DOHH2 (cell line): ENCODE data around the gene CYP26C1.

Experiments used
- H3F3A ChIP-seq: fragments of 200-600 bp; sonication (generic), shearing (Covaris generic); 2 replicates; pipeline ENCODE4 v1.6.0; 2016; ENCODE audit warnings: antibody characterized with exemption, mild to moderate bottlenecking; ENCODE audit not compliant: control insufficient read depth, insufficient read depth
- H3K27ac ChIP-seq: fragments of 200-600 bp; sonication (generic); 2 replicates; pipeline ENCODE4 v1.5.1; 2014; ENCODE audit warnings: low read depth, mild to moderate bottlenecking, low read length, moderate library complexity
- H3K27me3 ChIP-seq: fragments of 200-600 bp; sonication (generic); 2 replicates; pipeline ENCODE4 v1.6.1; 2014; ENCODE audit warnings: mild to moderate bottlenecking, low read length, mixed read lengths; ENCODE audit not compliant: control insufficient read depth
- H3K36me3 ChIP-seq: fragments of 200-600 bp; sonication (generic); 2 replicates; pipeline ENCODE4 v1.6.1; 2014; ENCODE audit warnings: mild to moderate bottlenecking, low read length, moderate library complexity, mixed read lengths; ENCODE audit not compliant: control insufficient read depth
- H3K4me1 ChIP-seq: fragments of 200-600 bp; sonication (generic); 2 replicates; pipeline ENCODE4 v1.6.1; 2014; ENCODE audit warnings: mild to moderate bottlenecking, low read length, mixed read lengths; ENCODE audit not compliant: control insufficient read depth
- H3K4me2 ChIP-seq: fragments of 200-600 bp; sonication (generic); 2 replicates; pipeline ENCODE4 v1.6.0; 2014; ENCODE audit warnings: mild to moderate bottlenecking, low read length, moderate library complexity
- H3K4me3 ChIP-seq: fragments of 200-600 bp; sonication (generic); 2 replicates; pipeline ENCODE4 v1.5.1; 2014; ENCODE audit warnings: mild to moderate bottlenecking, low read length, mixed read lengths
- H3K79me2 ChIP-seq: fragments of 200-600 bp; sonication (generic); 2 replicates; pipeline ENCODE4 v1.6.1; 2014; ENCODE audit warnings: mild to moderate bottlenecking, low read length, mixed read lengths; ENCODE audit not compliant: control insufficient read depth
- H3K9me2 ChIP-seq: fragments of 200-600 bp; sonication (generic); replicated peaks from 2 replicates; pipeline ENCODE4 v1.6.1; 2014; ENCODE audit warnings: mild to moderate bottlenecking, low read length, mixed read lengths; ENCODE audit not compliant: control insufficient read depth
- H3K9me3 ChIP-seq: fragments of 200-600 bp; sonication (generic); 2 replicates; pipeline ENCODE4 v1.6.1; 2014; ENCODE audit warnings: antibody characterized with exemption, low read length, mixed read lengths; ENCODE audit not compliant: control insufficient read depth, insufficient read depth
- H4K20me1 ChIP-seq: fragments of 200-600 bp; sonication (generic); 2 replicates; pipeline ENCODE4 v1.6.0; 2014; ENCODE audit warnings: low read depth, mild to moderate bottlenecking, antibody characterized with exemption, low read length, moderate library complexity; ENCODE audit not compliant: control insufficient read depth, insufficient read depth
- EZH2phosphoT487 ChIP-seq: fragments of 200-600 bp; sonication (generic); IDR thresholded peaks from 2 replicates; pipeline ENCODE4 v1.6.1; 2017; ENCODE audit warnings: borderline replicate concordance, mild to moderate bottlenecking, antibody characterized with exemption, low read length, moderate library complexity, mixed read lengths
- TF ChIP-seq, protein P1 (sequence below): fragments of 200-600 bp; sonication (generic); IDR thresholded peaks from one replicate; pipeline ENCODE4 v1.5.1; 2014; ENCODE audit warnings: antibody characterized with exemption, mild to moderate bottlenecking, low read depth, low read length; ENCODE audit not compliant: poor library complexity, severe bottlenecking

Gene CYP26C1

DNA sequence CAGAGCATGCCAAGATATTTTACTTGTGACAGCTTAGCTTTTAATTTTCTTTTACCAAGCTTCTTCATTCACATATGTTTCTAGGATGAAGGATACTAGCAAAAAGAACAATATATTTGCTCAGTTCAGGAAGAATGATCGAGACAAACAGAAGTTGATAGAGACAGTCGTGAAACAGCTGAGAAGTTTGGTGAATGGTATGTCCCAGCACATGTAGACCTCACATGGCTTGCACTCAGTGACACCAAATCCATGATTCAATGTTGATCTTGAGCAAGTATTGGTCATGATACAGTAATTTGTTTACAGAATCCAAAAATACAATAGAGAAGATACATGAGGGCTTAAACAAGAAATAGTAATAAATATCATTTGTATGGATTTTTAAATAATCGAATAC lies 2.5 kb upstream of the CYP26C1 start:
- Histone ChIP-seq H3K4me1 (peaks cover 5% of the 10 kb centered on the region; the same call in 1 of the 2 replicates), H3K36me3 (no peaks in the 10 kb centered on the region), H3K9me2 (no peaks in the 10 kb centered on the region), H3K27me3 (no peaks in the 10 kb centered on the region), H3F3A (no peaks in the 10 kb centered on the region), H3K4me3 (no peak overlapping the region), H3K9me3 (no peaks in the 10 kb centered on the region), H3K27ac (no peak overlapping the region), H3K4me2 (no peak overlapping the region), H4K20me1 (no peaks in the 10 kb centered on the region), H3K79me2 (no peaks in the 10 kb centered on the region)
- TF ChIP-seq, protein P1, sequence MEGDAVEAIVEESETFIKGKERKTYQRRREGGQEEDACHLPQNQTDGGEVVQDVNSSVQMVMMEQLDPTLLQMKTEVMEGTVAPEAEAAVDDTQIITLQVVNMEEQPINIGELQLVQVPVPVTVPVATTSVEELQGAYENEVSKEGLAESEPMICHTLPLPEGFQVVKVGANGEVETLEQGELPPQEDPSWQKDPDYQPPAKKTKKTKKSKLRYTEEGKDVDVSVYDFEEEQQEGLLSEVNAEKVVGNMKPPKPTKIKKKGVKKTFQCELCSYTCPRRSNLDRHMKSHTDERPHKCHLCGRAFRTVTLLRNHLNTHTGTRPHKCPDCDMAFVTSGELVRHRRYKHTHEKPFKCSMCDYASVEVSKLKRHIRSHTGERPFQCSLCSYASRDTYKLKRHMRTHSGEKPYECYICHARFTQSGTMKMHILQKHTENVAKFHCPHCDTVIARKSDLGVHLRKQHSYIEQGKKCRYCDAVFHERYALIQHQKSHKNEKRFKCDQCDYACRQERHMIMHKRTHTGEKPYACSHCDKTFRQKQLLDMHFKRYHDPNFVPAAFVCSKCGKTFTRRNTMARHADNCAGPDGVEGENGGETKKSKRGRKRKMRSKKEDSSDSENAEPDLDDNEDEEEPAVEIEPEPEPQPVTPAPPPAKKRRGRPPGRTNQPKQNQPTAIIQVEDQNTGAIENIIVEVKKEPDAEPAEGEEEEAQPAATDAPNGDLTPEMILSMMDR = no peak
- no peak for TF ChIP-seq EZH2phosphoT487

DNA sequence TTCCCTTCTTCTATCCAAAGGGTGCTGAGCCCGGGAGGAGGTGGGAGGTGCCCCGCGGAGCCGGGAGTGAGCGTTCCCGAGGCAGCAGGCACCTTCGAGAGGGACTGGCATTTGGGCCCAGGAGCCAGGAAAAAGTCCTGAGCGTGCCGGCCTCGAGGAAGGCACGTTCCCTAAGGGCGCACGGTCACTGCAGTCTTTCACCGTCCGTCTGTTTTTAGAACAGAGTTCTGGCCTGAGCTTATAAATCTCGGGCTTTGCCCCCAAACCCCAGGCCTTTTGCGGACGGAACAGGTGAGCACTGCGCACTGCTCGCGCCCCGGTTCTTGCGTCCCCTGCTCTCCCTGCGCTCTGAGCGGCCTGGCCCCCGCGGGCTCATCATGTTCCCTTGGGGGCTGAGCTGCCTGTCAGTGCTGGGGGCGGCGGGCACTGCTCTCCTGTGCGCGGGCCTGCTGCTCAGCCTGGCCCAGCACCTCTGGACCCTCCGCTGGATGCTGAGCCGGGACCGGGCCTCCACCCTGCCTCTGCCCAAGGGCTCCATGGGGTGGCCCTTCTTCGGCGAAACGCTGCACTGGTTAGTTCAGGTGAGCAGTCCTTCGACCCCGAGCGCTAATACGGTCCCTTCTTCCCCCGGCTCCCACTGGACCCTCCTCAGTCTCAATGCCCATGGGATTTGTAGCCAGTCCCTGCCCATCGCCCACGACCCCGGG lies 442 bp downstream of the CYP26C1 start:
- Histone ChIP-seq H3K27me3 (no peaks in the 10 kb centered on the region), H3K36me3 (no peaks in the 10 kb centered on the region), H3F3A (no peaks in the 10 kb centered on the region), H3K9me2 (no peaks in the 10 kb centered on the region), H3K4me3 (no peak overlapping the region), H3K9me3 (no peaks in the 10 kb centered on the region), H3K79me2 (no peaks in the 10 kb centered on the region), H3K27ac (no peak overlapping the region), H3K4me2 (no peak overlapping the region), H4K20me1 (no peaks in the 10 kb centered on the region), H3K4me1 (peaks cover 5% of the 10 kb centered on the region; the same call in 1 of the 2 replicates)
- TF ChIP-seq, protein P1 = no peak
- no peak for TF ChIP-seq EZH2phosphoT487

DNA sequence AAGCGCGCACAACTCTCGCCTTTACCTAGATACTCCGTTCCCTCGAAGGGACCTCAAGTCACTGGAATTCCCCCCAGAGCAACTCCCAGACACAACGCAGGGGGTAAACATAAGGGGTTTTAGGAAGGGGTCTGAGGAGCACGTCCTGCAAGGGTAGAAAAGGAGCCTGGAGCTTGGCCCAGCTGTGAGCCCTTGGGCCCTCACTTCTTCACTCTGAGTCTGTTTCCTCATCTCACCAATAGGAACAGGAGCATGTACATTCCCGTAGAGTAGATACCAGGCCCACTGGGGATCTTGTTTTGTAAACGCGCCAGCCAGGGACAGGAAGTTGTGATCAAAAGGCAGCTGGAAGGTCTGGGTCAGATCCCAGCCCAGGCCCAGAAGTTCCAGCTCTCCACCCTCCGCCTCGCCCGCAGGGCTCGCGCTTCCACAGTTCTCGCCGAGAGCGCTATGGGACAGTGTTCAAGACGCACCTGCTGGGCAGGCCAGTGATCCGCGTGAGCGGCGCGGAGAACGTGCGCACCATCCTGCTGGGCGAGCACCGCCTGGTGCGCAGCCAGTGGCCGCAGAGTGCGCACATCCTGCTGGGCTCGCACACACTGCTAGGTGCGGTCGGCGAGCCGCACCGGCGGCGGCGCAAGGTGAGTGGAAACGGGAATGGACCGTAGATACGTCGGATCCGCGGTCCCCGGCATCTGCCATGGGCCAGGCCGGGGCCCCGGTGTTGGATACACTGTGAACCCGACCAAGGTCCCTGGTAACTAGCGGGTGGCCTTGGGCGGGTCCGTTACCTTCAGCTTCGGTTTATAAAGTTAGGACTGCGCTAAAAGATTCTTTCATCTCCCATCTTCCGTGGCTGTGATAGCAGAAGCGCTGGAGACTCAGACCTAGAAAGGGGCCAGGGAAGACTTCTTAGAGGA lies 1.3 kb downstream of the CYP26C1 start:
- no peaks in the 10 kb centered on the region for H3K79me2 ChIP-seq
- H3K9me2 ChIP-seq = no peaks in the 10 kb centered on the region
- no peaks in the 10 kb centered on the region for H4K20me1 ChIP-seq
- H3K4me3 ChIP-seq = peak overlapping the region; percentile 27; the same call in 1 of the 2 replicates
- TF ChIP-seq EZH2phosphoT487 = no peak
- TF ChIP-seq, protein P1 = no peak
- H3K4me1 ChIP-seq = peaks cover 5% of the 10 kb centered on the region; the same call in 1 of the 2 replicates
- H3K9me3 ChIP-seq = no peaks in the 10 kb centered on the region
- H3K27ac ChIP-seq = no peak overlapping the region
- H3F3A ChIP-seq = no peaks in the 10 kb centered on the region
- no peaks in the 10 kb centered on the region for H3K36me3 ChIP-seq
- peaks cover 5% of the 10 kb centered on the region; the same call in 1 of the 2 replicates for H3K27me3 ChIP-seq
- peak overlapping the region; percentile 51 for H3K4me2 ChIP-seq
